ENCODE results near the gene CLN3. TPM values are rescaled to one million over a fixed set of nuclear protein-coding genes. Genes with fewer than 3 reads are reported as not detected.

The CLN3 gene
- total RNA-seq (ENCODE audit: low replicate concordance), result 13.6 and 18.4 TPM in 2 replicates

DNA sequence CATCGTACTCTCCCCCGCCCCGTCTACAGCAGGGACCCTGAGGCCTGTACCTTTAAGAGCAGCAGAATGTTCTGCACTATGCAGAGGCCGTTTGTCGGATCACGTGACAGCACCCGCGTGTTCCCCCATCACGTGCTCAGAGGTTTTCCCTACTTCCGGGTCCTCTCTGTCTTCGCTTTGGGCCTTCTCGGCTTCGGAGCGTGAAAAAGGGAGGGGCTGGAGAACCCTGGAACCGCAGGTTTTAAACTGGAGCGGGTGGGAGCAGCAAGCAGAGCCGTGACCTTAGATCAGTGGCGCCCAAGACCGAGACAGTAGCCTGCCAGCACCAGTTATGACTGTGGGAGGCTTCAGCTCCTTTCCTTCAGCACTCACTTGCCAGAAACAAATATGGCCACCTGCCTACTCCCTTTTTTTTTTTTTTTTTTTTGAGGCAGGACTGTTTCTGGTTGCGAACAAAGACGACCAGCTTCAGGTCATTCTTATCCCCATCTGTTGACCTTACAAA is at the start of gene CLN3:
Gene CLN3 (minus strand): TSS at position 105 of the 505 bp plus-strand sequence. CDS start 315 bp downstream, outside the sequence.
- H3K4me3 ChIP-seq (ENCODE audit: low read depth, low read length), result peak within 1 kb of the TSS; percentile 100
- TF ChIP-seq, protein P1, sequence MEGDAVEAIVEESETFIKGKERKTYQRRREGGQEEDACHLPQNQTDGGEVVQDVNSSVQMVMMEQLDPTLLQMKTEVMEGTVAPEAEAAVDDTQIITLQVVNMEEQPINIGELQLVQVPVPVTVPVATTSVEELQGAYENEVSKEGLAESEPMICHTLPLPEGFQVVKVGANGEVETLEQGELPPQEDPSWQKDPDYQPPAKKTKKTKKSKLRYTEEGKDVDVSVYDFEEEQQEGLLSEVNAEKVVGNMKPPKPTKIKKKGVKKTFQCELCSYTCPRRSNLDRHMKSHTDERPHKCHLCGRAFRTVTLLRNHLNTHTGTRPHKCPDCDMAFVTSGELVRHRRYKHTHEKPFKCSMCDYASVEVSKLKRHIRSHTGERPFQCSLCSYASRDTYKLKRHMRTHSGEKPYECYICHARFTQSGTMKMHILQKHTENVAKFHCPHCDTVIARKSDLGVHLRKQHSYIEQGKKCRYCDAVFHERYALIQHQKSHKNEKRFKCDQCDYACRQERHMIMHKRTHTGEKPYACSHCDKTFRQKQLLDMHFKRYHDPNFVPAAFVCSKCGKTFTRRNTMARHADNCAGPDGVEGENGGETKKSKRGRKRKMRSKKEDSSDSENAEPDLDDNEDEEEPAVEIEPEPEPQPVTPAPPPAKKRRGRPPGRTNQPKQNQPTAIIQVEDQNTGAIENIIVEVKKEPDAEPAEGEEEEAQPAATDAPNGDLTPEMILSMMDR (IDR thresholded peaks at IDR 0.05; ENCODE audit: insufficient read depth, low read length), result no peak
- DNase-seq (ENCODE audit: low read depth), result peak; percentile 97

DNA sequence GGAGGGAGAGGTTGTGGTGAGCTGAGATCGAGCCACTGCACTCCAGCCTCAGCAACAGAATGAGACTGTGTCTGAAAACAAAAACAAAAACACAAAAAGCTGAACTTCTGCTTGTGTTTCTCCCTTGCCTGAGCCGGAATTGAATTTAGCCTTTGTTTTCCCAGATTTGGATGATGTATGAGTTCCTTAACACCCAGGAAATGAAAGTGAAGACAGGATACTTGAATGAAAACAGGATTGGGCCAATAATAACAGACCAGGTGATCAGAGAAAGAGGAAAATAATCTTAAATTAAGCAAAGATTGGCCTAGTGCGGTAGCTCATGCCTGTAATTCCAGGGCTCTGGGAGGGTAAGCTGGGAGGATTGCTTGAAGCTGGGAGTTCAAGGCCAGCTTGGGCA is 48.5 kb upstream of the CLN3 start:
- DNase-seq (ENCODE audit: low read depth), result no peak
- H3K4me3 ChIP-seq (ENCODE audit: low read depth, low read length), result no peak overlapping the region
- TF ChIP-seq, protein P1 (IDR thresholded peaks at IDR 0.05; ENCODE audit: insufficient read depth, low read length), result no peak

DNA sequence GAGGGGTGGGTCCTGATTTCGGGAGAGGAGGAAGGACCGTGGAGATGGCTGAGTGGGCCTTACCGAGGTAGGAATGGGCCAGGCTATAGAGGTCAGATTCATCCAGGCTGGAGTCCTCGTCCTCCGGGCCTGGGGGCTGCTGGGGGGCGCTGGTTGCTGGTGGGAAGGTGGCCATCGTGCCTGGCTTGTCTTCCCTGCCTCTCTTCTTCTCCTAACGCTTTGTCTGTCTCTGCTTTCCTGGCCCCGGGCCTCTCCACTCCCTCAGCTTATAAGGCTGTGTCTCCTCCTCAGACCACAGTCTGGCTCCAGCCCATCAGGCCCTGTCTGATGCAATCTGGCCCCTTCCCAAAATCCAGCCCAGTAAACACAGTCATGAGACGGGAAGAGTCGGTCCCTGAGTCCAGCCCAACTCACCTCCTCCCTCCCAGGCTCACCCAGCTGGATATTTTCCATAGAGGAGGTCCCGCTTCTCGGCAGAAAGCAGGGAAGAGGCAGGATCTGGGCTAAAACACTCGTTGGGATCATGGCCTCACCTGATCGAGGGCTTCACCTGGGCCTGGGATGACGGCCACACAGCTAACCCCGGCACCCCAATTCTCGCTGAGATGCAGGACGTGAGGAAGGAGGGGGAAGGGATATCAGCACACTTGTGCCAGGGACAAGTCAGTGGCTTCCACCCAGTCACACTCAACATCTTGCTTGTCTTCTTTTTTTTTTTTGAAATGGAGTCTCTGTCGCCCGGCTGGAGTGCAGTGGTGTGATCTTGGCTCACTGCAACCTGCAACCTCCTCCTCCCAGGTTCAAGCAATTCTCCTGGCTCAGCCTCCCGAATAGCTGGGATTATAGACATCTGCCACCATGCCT is 47.1 kb upstream of the CLN3 start, which contains the start of gene NUPR1:
Gene NUPR1 (minus strand): TSS at position 242 of the 864 bp plus-strand sequence. CDS start 67 bp downstream, at position 175.
- H3K4me3 ChIP-seq (ENCODE audit: low read depth, low read length), result peak within 1 kb of the TSS; percentile 89
- TF ChIP-seq, protein P1 (IDR thresholded peaks at IDR 0.05; ENCODE audit: insufficient read depth, low read length), result no peak
- DNase-seq (ENCODE audit: low read depth), result peak; percentile 100

GRCh38 chr16:28537964-28538732 is 46.3 kb upstream of the CLN3 start:
- peak overlapping the region; percentile 89 for H3K4me3 ChIP-seq (ENCODE audit: low read depth, low read length)
- TF ChIP-seq, protein P1 (IDR thresholded peaks at IDR 0.05; ENCODE audit: insufficient read depth, low read length), result no peak
- DNase-seq (ENCODE audit: low read depth), result no peak

DNA sequence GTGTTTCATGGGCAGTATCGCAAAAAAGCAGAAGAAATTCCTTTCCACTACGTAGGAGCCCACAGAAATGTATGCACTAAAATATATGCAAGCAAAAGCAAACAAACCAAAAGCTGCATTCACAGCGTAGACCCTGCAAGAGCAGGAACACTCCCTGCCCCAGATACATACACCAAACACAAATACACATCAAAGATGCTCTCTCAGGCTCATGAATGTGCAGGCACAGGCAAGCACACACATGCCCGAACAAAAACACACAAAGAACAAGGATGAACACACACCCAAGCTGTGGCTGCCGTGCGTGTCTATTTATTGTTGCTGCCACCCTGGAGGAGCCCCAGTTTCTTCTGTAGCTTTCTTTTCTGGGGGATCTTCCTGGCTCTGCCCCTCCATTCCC is 45.2 kb upstream of the CLN3 start:
- peak overlapping the region; percentile 89 for H3K4me3 ChIP-seq (ENCODE audit: low read depth, low read length)
- TF ChIP-seq, protein P1 (IDR thresholded peaks at IDR 0.05; ENCODE audit: insufficient read depth, low read length), result no peak
- no peak for DNase-seq (ENCODE audit: low read depth)

DNA sequence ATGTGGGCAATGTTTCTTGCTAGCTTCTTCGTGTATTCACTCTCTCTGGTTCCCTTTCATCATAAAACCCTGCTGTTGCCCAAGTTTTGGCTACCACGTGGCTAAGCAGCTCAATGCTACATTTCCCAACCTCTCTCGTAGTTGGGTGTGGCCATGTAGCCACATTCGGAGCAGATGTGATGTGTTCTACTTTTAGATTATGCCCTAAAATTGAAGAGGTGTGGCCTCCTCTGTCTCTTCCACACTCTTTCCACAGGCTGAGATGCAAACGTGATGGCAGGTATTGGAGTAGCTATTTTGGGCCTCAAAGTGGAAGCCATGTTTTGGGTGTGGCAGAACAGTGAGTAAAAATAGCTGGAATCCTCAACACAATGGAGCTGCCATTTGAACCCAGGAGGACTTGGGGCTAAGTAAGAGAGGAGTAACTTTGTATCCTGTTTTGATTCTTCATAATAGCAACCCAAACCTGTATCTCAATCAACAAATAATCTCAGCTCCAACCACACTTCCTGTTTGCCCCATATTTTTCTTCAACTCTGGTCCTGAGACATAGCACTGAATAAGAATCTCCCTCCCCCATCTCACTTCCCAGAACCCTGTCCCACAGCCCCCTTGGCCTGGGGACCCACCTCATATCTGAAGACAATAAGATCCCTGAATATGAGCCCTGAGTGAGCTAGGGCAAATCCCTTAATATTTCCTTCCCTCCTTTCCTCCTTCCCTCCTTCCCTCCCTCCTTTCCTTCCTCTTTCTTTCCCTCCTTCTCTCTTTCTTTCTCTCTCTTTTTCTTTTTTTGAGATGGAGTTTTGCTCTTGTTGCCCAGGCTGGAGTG is 42.9 kb upstream of the CLN3 start:
- peak; percentile 89 for DNase-seq (ENCODE audit: low read depth)
- TF ChIP-seq, protein P1 (IDR thresholded peaks at IDR 0.05; ENCODE audit: insufficient read depth, low read length), result no peak
- no peak overlapping the region for H3K4me3 ChIP-seq (ENCODE audit: low read depth, low read length)

Data from fibroblast of the aortic adventitia (primary cell).